ENCODE measurements around the gene PNCK. TPM values are rescaled to one million over a fixed set of nuclear protein-coding genes. Genes with fewer than 3 reads are reported as not detected.
"Not testable (repeated sequence)": the region's sequence is repeated elsewhere in the genome, so short reads cannot be mapped to it uniquely, and the experiment has no call there.

PNCK gene
- total RNA-seq, 3 donors from 2014 or later = 4.6 to 63.0 (median 5.5) TPM

- DNase-seq = no peak
- Histone ChIP-seq H3K36me3 (ENCODE audit: low read depth) (no peaks in the 10 kb centered on the region), H3K4me1 (ENCODE audit: low read depth) (no peaks in the 10 kb centered on the region), H3K4me3 (no peak overlapping the region), H3K9me3 (no peaks in the 10 kb centered on the region)
- no peak for ATAC-seq
- intact Hi-C loops (cut with DNase I, micrococcal nuclease) = no loop called here
- TF ChIP-seq CTCF (IDR thresholded peaks at IDR 0.05) = no peak
These were observed 40.6 kb upstream of the PNCK start for GRCh38 chrX:153714256-153714655.

DNA sequence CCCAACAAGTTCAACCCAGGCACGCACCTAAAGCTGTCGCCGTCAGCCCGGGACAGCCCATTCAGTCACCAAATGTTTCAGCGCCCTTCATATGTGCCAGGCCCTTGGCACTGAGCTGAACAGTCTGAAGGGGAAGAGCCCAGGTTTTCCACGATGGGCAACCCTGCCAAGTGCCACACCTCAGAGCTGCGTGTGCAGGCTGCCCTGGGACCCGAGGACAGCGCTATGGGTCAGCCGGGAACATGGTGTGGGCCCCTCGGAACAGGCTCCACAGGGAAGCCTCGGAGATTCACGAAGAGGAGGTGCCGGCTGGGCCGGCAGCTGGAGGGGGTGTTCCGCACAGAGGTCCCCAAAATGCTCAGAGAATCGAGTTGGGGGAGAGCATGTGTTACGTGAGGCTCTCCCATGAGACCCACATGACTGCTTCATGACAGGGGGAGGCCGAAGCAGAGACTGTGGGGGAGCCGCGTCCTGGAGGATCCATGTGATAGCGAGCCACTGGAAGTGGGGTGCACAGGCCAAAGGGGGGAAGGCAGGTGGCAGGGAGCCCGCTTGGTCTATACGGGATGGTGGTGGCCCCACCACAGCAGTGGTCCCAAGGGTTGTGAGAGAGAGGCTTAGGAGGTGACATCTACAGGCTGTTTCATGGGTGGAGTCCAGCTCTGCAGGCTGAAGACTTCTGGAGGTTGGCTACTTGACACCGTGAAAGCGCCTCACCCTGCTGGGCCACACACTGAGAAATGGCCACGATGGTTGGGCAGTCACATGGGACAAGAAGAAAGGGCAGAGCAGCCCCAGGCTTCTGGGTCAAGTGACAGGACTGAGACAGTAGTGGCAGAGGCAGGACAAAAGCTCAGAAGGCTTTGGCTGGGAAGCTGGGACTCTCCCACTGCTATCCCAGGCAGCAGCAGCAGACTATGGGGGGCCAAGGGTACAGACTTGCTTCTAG, 36.4 kb upstream of the PNCK start:
- ATAC-seq = no peak
- intact Hi-C loops (cut with DNase I, micrococcal nuclease) = no loop called here

GRCh38 chrX:153708415-153708814, 34.8 kb upstream of the PNCK start:
- intact Hi-C loops (cut with DNase I, micrococcal nuclease) = no loop called here

More for the DNA sequence above, 36.4 kb upstream of the PNCK start:
- peak in 1 of 3 donors; percentile 38 for DNase-seq
- TF ChIP-seq CTCF (IDR thresholded peaks at IDR 0.05) = no peak
- no peaks in the 10 kb centered on the region for H3K4me1 ChIP-seq (ENCODE audit: low read depth)
- no peak overlapping the region for H3K4me3 ChIP-seq
- H3K36me3 ChIP-seq (ENCODE audit: low read depth) = no peaks in the 10 kb centered on the region
- H3K9me3 ChIP-seq = no peaks in the 10 kb centered on the region

GRCh38 chrX:153707406-153707805, 33.8 kb upstream of the PNCK start:
- Histone ChIP-seq H3K36me3 (ENCODE audit: low read depth) (no peaks in the 10 kb centered on the region), H3K9me3 (no peaks in the 10 kb centered on the region), H3K4me3 (no peak overlapping the region), H3K4me1 (ENCODE audit: low read depth) (no peaks in the 10 kb centered on the region)
- ATAC-seq = no peak
- no peak for TF ChIP-seq CTCF (IDR thresholded peaks at IDR 0.05)
- intact Hi-C loops (cut with DNase I, micrococcal nuclease) = no loop called here
- DNase-seq = no peak

More at GRCh38 chrX:153708415-153708814, 34.8 kb upstream of the PNCK start:
- Histone ChIP-seq H3K36me3 (ENCODE audit: low read depth) (no peaks in the 10 kb centered on the region), H3K9me3 (no peaks in the 10 kb centered on the region), H3K4me3 (no peak overlapping the region), H3K4me1 (ENCODE audit: low read depth) (no peaks in the 10 kb centered on the region)
- ATAC-seq (peak; percentile 94), DNase-seq (peak; percentile 78 to 87 (median 81))
- peak; percentile 43 for TF ChIP-seq CTCF (IDR thresholded peaks at IDR 0.05)

- peak in 1 of 3 donors; percentile 14 for DNase-seq
- Histone ChIP-seq H3K36me3 (ENCODE audit: low read depth) (no peaks in the 10 kb centered on the region), H3K9me3 (no peaks in the 10 kb centered on the region), H3K4me3 (no peak overlapping the region), H3K4me1 (ENCODE audit: low read depth) (no peaks in the 10 kb centered on the region)
- ATAC-seq = no peak
- TF ChIP-seq CTCF (IDR thresholded peaks at IDR 0.05) = no peak
- intact Hi-C loops (cut with DNase I, micrococcal nuclease) = no loop called here
These were observed 33.2 kb upstream of the PNCK start for GRCh38 chrX:153706799-153707198.

GRCh38 chrX:153705403-153706060, 31.9 kb upstream of the PNCK start:
- H3K36me3 ChIP-seq (ENCODE audit: low read depth); ATAC-seq; H3K9me3 ChIP-seq; H3K4me3 ChIP-seq; H3K4me1 ChIP-seq (ENCODE audit: low read depth); intact Hi-C loops (cut with DNase I, micrococcal nuclease): not testable (repeated sequence)
- DNase-seq = peak in 1 of 3 donors; percentile 40

GRCh38 chrX:153704631-153705402, 31.2 kb upstream of the PNCK start:
- H3K36me3 ChIP-seq (ENCODE audit: low read depth); intact Hi-C loops (cut with DNase I, micrococcal nuclease): not testable (repeated sequence)

More at GRCh38 chrX:153704631-153705402, 31.2 kb upstream of the PNCK start:
- not testable (repeated sequence) for H3K9me3 ChIP-seq; DNase-seq; ATAC-seq; H3K4me1 ChIP-seq (ENCODE audit: low read depth); H3K4me3 ChIP-seq

Data from mucosa of descending colon (tissue), 3 donors.